Glutamatergic neuron (in vitro differentiated cells): ENCODE measurements around the gene IFNA5. TPM values are rescaled to one million over a fixed set of nuclear protein-coding genes. Genes with fewer than 3 reads are reported as not detected.

Experiments
- DNase-seq: peaks from one replicate; pipeline ENCODE4 v3.0.0; 2022
- H3K27ac Mint-ChIP-seq: one replicate; pipeline ENCODE4 v1.8.0; 2020; ENCODE audit warnings: mild to moderate bottlenecking, mixed read lengths, inconsistent platforms; ENCODE audit not compliant: unreplicated experiment
- H3K27me3 Mint-ChIP-seq: one replicate; pipeline ENCODE4 v1.8.0; 2020; ENCODE audit warnings: mild to moderate bottlenecking, moderate library complexity, mixed read lengths, inconsistent platforms; ENCODE audit not compliant: unreplicated experiment
- H3K36me3 Mint-ChIP-seq: one replicate; pipeline ENCODE4 v1.8.0; 2020; ENCODE audit warnings: mild to moderate bottlenecking, mixed read lengths, inconsistent platforms; ENCODE audit not compliant: unreplicated experiment
- H3K4me1 Mint-ChIP-seq: one replicate; pipeline ENCODE4 v1.8.0; 2020; ENCODE audit warnings: mild to moderate bottlenecking, low read depth, mixed read lengths, inconsistent platforms; ENCODE audit not compliant: unreplicated experiment
- H3K4me3 Mint-ChIP-seq: one replicate; pipeline ENCODE4 v1.8.0; 2020; ENCODE audit warnings: mild to moderate bottlenecking, mixed read lengths, inconsistent platforms; ENCODE audit not compliant: unreplicated experiment
- H3K9me3 Mint-ChIP-seq: one replicate; pipeline ENCODE4 v1.8.0; 2020; ENCODE audit warnings: mild to moderate bottlenecking, moderate library complexity, mixed read lengths, inconsistent platforms; ENCODE audit not compliant: unreplicated experiment
- total RNA-seq: library from RNA; stranded (reverse); fragmentation: NEBNext Ultra II Directional; extraction: Animal tissue kit (Norgen Biotek cat#: 25700); gene quantifications from one replicate; pipeline ENCODE4 v1.2.1, GENCODE V29; 2021; ENCODE audit not compliant: unreplicated experiment
- TF ChIP-seq, protein P1 (sequence below): fragments of 200-600 bp; sonication (generic); IDR thresholded peaks from one replicate; pipeline ENCODE4 v1.5.0; 2021; ENCODE audit not compliant: partially characterized antibody, unreplicated experiment

Gene IFNA5
- total RNA-seq, 1 donor from 2014 or later: not detected

DNA sequence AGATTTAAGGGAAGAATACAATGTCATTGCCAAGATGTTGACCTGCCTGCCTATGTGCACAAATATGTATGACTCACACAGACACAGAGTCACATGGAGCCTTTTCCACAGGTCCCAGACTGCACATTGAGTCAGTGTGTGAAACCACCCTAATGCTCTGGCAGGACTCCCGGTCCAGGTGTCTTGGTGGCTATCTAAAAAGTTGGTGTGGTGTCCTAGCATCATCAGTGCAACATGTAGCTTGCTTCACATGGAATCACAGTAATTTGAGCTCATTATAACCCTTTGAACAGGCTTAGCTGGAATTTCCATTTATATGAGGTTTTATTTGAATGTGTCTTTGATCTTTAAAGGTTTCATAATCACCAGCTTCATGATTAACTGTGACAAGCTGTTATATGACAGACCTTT lies 10.7 kb downstream of the IFNA5 start:
- DNase-seq: no peak
- Mint-ChIP-seq H3K4me3 (no peak overlapping the region), H3K4me1 (no peaks in the 10 kb centered on the region), H3K9me3 (no peaks in the 10 kb centered on the region), H3K27me3 (no peaks in the 10 kb centered on the region), H3K36me3 (no peaks in the 10 kb centered on the region), H3K27ac (no peak overlapping the region)
- TF ChIP-seq, protein P1, sequence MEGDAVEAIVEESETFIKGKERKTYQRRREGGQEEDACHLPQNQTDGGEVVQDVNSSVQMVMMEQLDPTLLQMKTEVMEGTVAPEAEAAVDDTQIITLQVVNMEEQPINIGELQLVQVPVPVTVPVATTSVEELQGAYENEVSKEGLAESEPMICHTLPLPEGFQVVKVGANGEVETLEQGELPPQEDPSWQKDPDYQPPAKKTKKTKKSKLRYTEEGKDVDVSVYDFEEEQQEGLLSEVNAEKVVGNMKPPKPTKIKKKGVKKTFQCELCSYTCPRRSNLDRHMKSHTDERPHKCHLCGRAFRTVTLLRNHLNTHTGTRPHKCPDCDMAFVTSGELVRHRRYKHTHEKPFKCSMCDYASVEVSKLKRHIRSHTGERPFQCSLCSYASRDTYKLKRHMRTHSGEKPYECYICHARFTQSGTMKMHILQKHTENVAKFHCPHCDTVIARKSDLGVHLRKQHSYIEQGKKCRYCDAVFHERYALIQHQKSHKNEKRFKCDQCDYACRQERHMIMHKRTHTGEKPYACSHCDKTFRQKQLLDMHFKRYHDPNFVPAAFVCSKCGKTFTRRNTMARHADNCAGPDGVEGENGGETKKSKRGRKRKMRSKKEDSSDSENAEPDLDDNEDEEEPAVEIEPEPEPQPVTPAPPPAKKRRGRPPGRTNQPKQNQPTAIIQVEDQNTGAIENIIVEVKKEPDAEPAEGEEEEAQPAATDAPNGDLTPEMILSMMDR: no peak

DNA sequence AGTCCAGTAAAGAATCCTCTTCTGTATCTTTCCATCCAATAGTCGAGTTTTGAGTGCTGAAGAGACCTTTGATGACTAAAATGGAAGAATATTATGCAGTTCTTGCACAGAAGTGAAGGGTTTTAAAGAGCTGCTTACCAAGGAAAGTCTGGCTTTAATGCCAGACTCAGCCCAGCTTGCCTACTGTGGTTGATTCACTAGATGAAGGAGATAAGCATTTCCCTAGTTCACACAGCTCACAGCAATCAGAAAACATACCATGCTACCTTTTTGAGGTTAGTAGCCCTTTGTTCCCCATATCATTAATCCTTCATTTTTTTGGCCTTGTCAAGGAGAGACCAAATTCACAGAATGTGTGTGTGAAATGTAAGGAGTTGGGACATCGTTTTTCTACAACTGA lies 15.3 kb downstream of the IFNA5 start:
- no peak overlapping the region for H3K27ac Mint-ChIP-seq

DNA sequence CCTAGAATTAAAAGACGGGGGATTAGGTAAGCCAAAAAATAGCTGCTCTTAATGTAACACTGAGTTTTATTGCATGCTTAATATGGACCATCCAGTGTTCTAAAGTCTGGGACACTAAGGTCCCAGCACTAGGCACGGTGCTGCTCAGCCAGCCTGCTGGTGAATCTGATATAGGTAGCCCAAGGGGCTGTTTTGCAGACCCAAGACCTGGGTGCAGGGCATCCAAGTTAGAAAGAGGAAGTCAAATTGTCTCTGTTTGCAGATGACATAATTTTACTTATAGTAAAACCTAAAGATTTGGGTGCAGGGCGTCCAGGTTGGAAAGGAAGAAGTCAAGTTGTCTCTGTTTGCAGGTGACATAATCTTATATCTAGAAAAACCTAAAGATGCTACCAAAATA lies 17.8 kb downstream of the IFNA5 start:
- H3K4me3 Mint-ChIP-seq: no peak overlapping the region
- no peaks in the 10 kb centered on the region for H3K4me1 Mint-ChIP-seq
- TF ChIP-seq, protein P1: no peak
- no peaks in the 10 kb centered on the region for H3K9me3 Mint-ChIP-seq
- no peaks in the 10 kb centered on the region for H3K36me3 Mint-ChIP-seq
- H3K27ac Mint-ChIP-seq: no peak overlapping the region
- DNase-seq: no peak
- H3K27me3 Mint-ChIP-seq: no peaks in the 10 kb centered on the region

More for the DNA sequence above, 15.3 kb downstream of the IFNA5 start:
- TF ChIP-seq, protein P1: no peak
- no peaks in the 10 kb centered on the region for H3K36me3 Mint-ChIP-seq
- no peaks in the 10 kb centered on the region for H3K4me1 Mint-ChIP-seq
- DNase-seq: no peak
- no peaks in the 10 kb centered on the region for H3K27me3 Mint-ChIP-seq
- H3K4me3 Mint-ChIP-seq: no peak overlapping the region
- H3K9me3 Mint-ChIP-seq: no peaks in the 10 kb centered on the region

DNA sequence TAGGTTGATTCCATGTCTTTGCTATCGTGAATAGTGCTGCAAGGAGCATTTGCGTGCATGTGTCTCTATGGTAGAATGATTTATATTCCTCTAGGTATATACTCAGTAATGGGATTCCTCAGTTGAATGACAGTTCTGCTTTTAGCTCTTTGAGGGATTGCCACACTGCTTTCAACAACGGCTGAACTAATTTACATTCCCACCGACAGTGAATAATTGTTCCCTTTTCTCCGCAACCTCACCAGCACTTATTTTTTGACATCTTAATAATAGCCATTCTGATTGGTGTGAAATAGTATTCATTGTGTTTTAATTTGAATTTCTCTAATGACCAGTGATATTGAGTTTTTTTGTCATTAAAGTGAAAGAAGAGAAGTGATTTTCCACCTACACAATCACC lies 18.5 kb downstream of the IFNA5 start:
- TF ChIP-seq, protein P1: no peak
- DNase-seq: no peak
- Mint-ChIP-seq H3K9me3 (no peaks in the 10 kb centered on the region), H3K4me3 (no peak overlapping the region), H3K27ac (no peak overlapping the region), H3K27me3 (no peaks in the 10 kb centered on the region), H3K4me1 (no peaks in the 10 kb centered on the region), H3K36me3 (no peaks in the 10 kb centered on the region)

DNA sequence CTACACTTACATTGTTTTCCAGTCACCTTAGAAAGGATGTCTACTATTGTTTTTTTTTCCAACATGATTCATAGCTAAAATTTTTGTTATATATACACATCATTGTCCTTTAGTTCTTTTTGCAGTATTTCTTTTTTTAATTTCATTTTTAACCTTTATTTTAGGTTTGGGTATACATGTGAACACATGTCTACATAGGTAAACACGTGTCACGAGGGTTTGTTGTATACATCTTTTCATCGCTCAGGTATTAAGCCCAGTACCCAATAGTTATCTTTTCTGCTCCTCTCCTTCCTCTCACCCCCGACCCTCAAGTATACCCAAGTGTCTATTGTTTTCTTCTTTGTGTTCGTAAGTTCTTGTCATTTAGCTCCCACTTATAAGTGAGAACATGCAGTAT lies 19.0 kb downstream of the IFNA5 start:
- H3K27ac Mint-ChIP-seq: no peak overlapping the region
- TF ChIP-seq, protein P1: no peak
- no peak overlapping the region for H3K4me3 Mint-ChIP-seq
- H3K4me1 Mint-ChIP-seq: no peaks in the 10 kb centered on the region
- no peak for DNase-seq
- H3K36me3 Mint-ChIP-seq: no peaks in the 10 kb centered on the region
- no peaks in the 10 kb centered on the region for H3K9me3 Mint-ChIP-seq
- H3K27me3 Mint-ChIP-seq: no peaks in the 10 kb centered on the region
